SJSA1 (cell line): ENCODE measurements around the gene GALNT13. TPM values are rescaled to one million over a fixed set of nuclear protein-coding genes. Genes with fewer than 3 reads are reported as not detected.

Experiments
- DNase-seq, 2 experiments: peaks; one replicate each; pipeline ENCODE4 v3.0.0-alpha.2; 2015 to 2020; ENCODE audit warnings: low spot score in 2 of 2, low read depth in 1 of 2
- H3K27ac ChIP-seq: fragments of 250-450 bp; sonication (Bioruptor Pico); 2 replicates; pipeline ENCODE4 v1.5.1; 2020; ENCODE audit warnings: mild to moderate bottlenecking, moderate library complexity
- H3K27me3 ChIP-seq: fragments of 250-450 bp; sonication (Bioruptor Pico); replicated peaks from 2 replicates; pipeline ENCODE4 v1.5.1; 2020; ENCODE audit warnings: mild to moderate bottlenecking, moderate library complexity
- H3K36me3 ChIP-seq: fragments of 250-450 bp; sonication (Bioruptor Pico); 2 replicates; pipeline ENCODE4 v1.5.1; 2020; ENCODE audit warnings: mild to moderate bottlenecking
- H3K4me1 ChIP-seq: fragments of 250-450 bp; sonication (Bioruptor Pico); replicated peaks from 2 replicates; pipeline ENCODE4 v1.6.1; 2021; ENCODE audit warnings: mild to moderate bottlenecking
- H3K4me3 ChIP-seq: fragments of 250-450 bp; sonication (Bioruptor Pico); 2 replicates; pipeline ENCODE4 v1.5.1; 2020; ENCODE audit warnings: mild to moderate bottlenecking
- H3K9me3 ChIP-seq: fragments of 250-450 bp; sonication (Bioruptor Pico); replicated peaks from 2 replicates; pipeline ENCODE4 v1.5.1; 2020; ENCODE audit warnings: mild to moderate bottlenecking
- total RNA-seq: library from RNA; depleted of rRNA; stranded (reverse); fragments of >200 nt; shearing (Covaris generic); gene quantifications from 2 replicates; pipeline ENCODE4 v1.2.3, GENCODE V29; 2014

GALNT13 gene
- total RNA-seq, 1 experiment from 2014 or later = not detected

GRCh38 chr2:154228566-154229280, 357.0 kb downstream of the GALNT13 start:
- Histone ChIP-seq H3K36me3 (no peaks in the 10 kb centered on the region), H3K9me3 (0 out of 2 replicates have a peak, but pooled peaks cover 3% of the 10 kb centered on the region), H3K4me1 (no peaks in the 10 kb centered on the region), H3K27me3 (no peaks in the 10 kb centered on the region), H3K27ac (no peak overlapping the region), H3K4me3 (no peak overlapping the region)
- DNase-seq = no peak

GRCh38 chr2:154229966-154230365, 358.2 kb downstream of the GALNT13 start:
- Histone ChIP-seq H3K9me3 (0 out of 2 replicates have a peak, but pooled peaks cover 3% of the 10 kb centered on the region), H3K27ac (no peak overlapping the region), H3K4me1 (no peaks in the 10 kb centered on the region)

DNA sequence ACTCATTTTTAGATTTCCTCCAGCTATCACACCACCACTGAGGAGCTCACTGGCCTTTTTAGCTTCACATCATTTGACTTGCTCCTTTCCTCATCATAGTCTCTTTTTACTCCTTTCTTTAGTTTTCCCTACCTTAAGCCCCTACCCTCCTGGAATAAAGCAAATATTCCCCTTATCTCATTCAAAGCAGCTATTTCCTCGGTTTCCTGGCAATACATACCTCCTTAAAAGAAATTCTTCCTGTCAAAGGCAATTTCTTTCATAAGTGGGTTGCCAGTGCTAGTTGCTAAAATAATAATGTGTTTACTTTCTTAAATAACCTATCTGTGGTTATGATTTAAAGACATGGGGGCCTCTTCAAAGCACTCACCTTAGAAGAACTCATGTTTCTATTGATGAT, 359.3 kb downstream of the GALNT13 start:
- 0 out of 2 replicates have a peak, but pooled peaks cover 3% of the 10 kb centered on the region for H3K9me3 ChIP-seq
- DNase-seq = no peak
- H3K36me3 ChIP-seq = no peaks in the 10 kb centered on the region
- H3K4me1 ChIP-seq = no peaks in the 10 kb centered on the region
- no peak overlapping the region for H3K4me3 ChIP-seq
- no peaks in the 10 kb centered on the region for H3K27me3 ChIP-seq
- no peak overlapping the region for H3K27ac ChIP-seq

More at GRCh38 chr2:154229966-154230365, 358.2 kb downstream of the GALNT13 start:
- DNase-seq = no peak
- Histone ChIP-seq H3K36me3 (no peaks in the 10 kb centered on the region), H3K27me3 (no peaks in the 10 kb centered on the region), H3K4me3 (no peak overlapping the region)

DNA sequence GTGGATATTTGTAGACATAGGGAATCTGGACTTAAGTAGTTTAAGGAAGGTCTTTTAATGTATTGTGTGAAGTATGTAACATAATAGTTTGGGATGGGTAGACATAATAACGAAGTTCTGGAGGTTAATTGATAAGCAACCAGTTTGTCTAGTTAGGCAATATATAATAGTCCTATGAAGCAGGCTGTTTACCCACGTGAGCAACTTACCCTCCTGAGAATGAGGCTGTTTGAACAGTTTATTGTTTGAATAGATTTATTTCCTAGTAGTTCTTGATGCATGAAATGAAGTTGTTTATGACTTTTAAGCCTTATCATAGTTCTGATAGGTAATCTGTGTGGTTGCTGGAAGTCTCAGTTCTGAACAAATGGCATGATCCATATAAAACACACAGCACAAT, 361.5 kb downstream of the GALNT13 start:
- Histone ChIP-seq H3K4me3 (no peak overlapping the region), H3K36me3 (no peaks in the 10 kb centered on the region), H3K9me3 (0 out of 2 replicates have a peak, but pooled peaks cover 3% of the 10 kb centered on the region), H3K27me3 (no peaks in the 10 kb centered on the region), H3K4me1 (no peaks in the 10 kb centered on the region), H3K27ac (no peak overlapping the region)
- no peak for DNase-seq

- H3K27me3 ChIP-seq = no peaks in the 10 kb centered on the region
- no peak overlapping the region for H3K27ac ChIP-seq
- H3K9me3 ChIP-seq = no peaks in the 10 kb centered on the region
- H3K36me3 ChIP-seq = no peaks in the 10 kb centered on the region
- no peak for DNase-seq
- H3K4me3 ChIP-seq = no peak overlapping the region
- no peaks in the 10 kb centered on the region for H3K4me1 ChIP-seq
These were observed 366.5 kb downstream of the GALNT13 start for GRCh38 chr2:154238252-154238651.

GRCh38 chr2:154240316-154240715, 368.6 kb downstream of the GALNT13 start:
- no peaks in the 10 kb centered on the region for H3K27me3 ChIP-seq
- DNase-seq = no peak
- no peaks in the 10 kb centered on the region; the same call in 1 of the 2 replicates for H3K9me3 ChIP-seq
- H3K4me3 ChIP-seq = no peak overlapping the region
- H3K27ac ChIP-seq = no peak overlapping the region
- H3K4me1 ChIP-seq = no peaks in the 10 kb centered on the region
- H3K36me3 ChIP-seq = no peaks in the 10 kb centered on the region

- Histone ChIP-seq H3K4me1 (no peaks in the 10 kb centered on the region), H3K27me3 (no peaks in the 10 kb centered on the region), H3K4me3 (no peak overlapping the region), H3K9me3 (no peaks in the 10 kb centered on the region; the same call in 1 of the 2 replicates), H3K36me3 (no peaks in the 10 kb centered on the region), H3K27ac (no peak overlapping the region)
- DNase-seq = no peak
These were observed 369.2 kb downstream of the GALNT13 start for GRCh38 chr2:154240921-154241379.

- Histone ChIP-seq H3K27me3 (no peaks in the 10 kb centered on the region), H3K4me1 (no peaks in the 10 kb centered on the region), H3K36me3 (no peaks in the 10 kb centered on the region), H3K27ac (no peak overlapping the region), H3K4me3 (no peak overlapping the region), H3K9me3 (no peaks in the 10 kb centered on the region; the same call in 1 of the 2 replicates)
- no peak for DNase-seq
These were observed 371.0 kb downstream of the GALNT13 start for GRCh38 chr2:154242687-154243086.

DNA sequence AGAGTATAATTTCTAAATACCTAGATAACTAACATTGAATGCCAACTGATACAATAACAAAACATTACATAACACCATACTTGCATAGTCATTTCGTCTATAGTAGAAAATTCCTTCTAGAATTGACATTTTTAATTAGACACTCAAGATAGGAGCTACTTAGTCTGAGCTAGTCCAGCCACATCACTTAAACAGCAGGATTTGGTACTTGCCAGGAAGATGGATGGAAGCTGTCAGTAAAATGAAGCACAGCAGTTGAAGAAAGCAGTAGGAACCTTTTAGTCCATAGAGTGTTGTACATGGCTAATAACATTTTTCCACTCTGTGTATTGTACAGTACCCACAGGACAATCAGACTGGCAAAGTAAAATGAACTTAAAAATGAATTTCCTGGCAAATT, 372.0 kb downstream of the GALNT13 start:
- Histone ChIP-seq H3K4me3 (no peak overlapping the region), H3K4me1 (no peaks in the 10 kb centered on the region), H3K27me3 (no peaks in the 10 kb centered on the region), H3K9me3 (no peaks in the 10 kb centered on the region; the same call in 1 of the 2 replicates), H3K27ac (no peak overlapping the region), H3K36me3 (no peaks in the 10 kb centered on the region)
- no peak for DNase-seq

DNA sequence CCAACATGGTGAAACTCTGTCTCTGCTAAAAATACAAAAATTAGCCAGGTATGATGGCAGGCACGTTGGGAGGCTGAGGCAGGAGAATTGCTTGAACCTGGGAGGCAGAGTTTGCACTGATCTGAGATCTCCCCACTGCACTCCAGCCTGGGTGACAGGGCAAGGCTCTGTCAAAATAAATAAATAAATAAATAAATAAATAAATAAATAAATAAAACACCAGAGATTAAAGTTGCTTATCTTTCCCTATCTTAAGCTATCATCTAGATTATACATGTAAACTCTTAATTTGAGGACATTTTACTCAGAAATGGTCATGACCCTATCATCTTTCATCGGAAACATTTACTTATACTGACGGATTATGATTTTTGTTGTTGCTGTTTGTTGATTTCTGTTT, 373.2 kb downstream of the GALNT13 start:
- Histone ChIP-seq H3K4me1 (no peaks in the 10 kb centered on the region), H3K36me3 (no peaks in the 10 kb centered on the region), H3K27ac (no peak overlapping the region), H3K27me3 (no peaks in the 10 kb centered on the region), H3K9me3 (no peaks in the 10 kb centered on the region; the same call in 1 of the 2 replicates), H3K4me3 (no peak overlapping the region)
- DNase-seq = no peak

DNA sequence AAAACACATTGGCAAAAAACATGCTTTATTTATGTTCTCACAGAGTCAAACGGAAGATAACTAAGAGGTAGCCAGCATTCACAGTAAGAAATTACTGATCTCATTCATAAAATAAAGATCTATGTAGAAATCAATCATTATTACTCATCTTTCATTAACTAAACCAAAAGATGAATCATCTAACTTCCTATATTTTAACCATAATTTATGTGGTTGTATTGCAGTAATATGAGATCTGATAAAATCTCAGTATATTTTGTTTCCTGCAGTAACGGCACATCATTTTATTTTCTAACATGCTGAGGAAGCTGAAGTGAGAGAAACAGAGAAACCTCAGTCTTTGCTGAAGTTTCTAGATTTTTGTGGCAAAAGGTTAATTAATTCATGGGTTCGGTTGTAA, 375.8 kb downstream of the GALNT13 start:
- H3K9me3 ChIP-seq = no peaks in the 10 kb centered on the region; the same call in 1 of the 2 replicates
- DNase-seq = no peak
- H3K4me3 ChIP-seq = no peak overlapping the region
- no peaks in the 10 kb centered on the region for H3K27me3 ChIP-seq
- H3K4me1 ChIP-seq = no peaks in the 10 kb centered on the region
- no peak overlapping the region for H3K27ac ChIP-seq
- no peaks in the 10 kb centered on the region for H3K36me3 ChIP-seq

GRCh38 chr2:154256136-154256535, 384.4 kb downstream of the GALNT13 start:
- no peaks in the 10 kb centered on the region for H3K4me1 ChIP-seq
- H3K27me3 ChIP-seq = no peaks in the 10 kb centered on the region
- DNase-seq = no peak
- no peak overlapping the region for H3K4me3 ChIP-seq
- no peaks in the 10 kb centered on the region for H3K9me3 ChIP-seq
- H3K27ac ChIP-seq = no peak overlapping the region
- no peaks in the 10 kb centered on the region for H3K36me3 ChIP-seq

DNA sequence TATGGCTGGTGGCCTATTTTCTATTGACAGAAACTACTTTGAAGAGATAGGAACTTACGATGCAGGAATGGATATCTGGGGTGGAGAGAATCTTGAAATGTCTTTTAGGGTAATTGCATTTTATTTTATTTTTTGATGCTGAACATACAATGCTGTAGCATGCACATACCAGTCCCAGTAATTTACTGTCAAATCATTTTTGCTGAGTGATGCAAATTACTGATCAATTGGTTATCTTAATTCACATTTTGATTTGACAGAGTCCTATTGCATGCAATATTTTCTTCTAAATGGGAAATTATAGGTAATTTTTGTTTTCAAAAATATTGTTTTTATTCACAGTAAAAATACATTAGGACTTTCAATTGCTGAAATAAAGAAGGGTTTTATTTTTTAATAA, 387.3 kb downstream of the GALNT13 start:
- Histone ChIP-seq H3K27me3 (no peaks in the 10 kb centered on the region), H3K9me3 (0 out of 2 replicates have a peak, but pooled peaks cover 2% of the 10 kb centered on the region), H3K36me3 (no peaks in the 10 kb centered on the region), H3K4me3 (no peak overlapping the region), H3K27ac (no peak overlapping the region), H3K4me1 (no peaks in the 10 kb centered on the region)
- DNase-seq = no peak

GRCh38 chr2:154261473-154262027, 389.8 kb downstream of the GALNT13 start:
- DNase-seq = no peak
- H3K4me3 ChIP-seq = no peak overlapping the region
- H3K4me1 ChIP-seq = no peaks in the 10 kb centered on the region
- H3K27ac ChIP-seq = no peak overlapping the region
- no peaks in the 10 kb centered on the region for H3K27me3 ChIP-seq
- no peaks in the 10 kb centered on the region for H3K36me3 ChIP-seq
- H3K9me3 ChIP-seq = 0 out of 2 replicates have a peak, but pooled peaks cover 2% of the 10 kb centered on the region
